GM12891 (cell line): ENCODE measurements around the gene HSD17B8.

Source experiments
- DNase-seq: peaks from one replicate; pipeline ENCODE4 v3.0.0; 2011; ENCODE audit warnings: low spot score; ENCODE audit not compliant: insufficient read length
- FAIRE-seq: peaks from 2 replicates; lab custom pipeline; 2011; peaks lifted over from hg19 to GRCh38; lab: Jason Lieb, UNC
- PAX5 ChIP-seq: IDR thresholded peaks from 2 replicates; pipeline ENCODE4 v1.6.1; 2011; ENCODE audit warnings: low read length, moderate library complexity, mild to moderate bottlenecking; ENCODE audit not compliant: insufficient read depth, severe bottlenecking
- POLR2A ChIP-seq: IDR thresholded peaks from 2 replicates; pipeline ENCODE4 v1.6.1; 2011; ENCODE audit warnings: low read depth, low read length, control low read depth
- POLR2AphosphoS5 ChIP-seq: IDR thresholded peaks from 2 replicates; pipeline ENCODE4 v1.6.1; 2011; ENCODE audit warnings: low read depth, low read length, control low read depth
- POU2F2 ChIP-seq: IDR thresholded peaks from 2 replicates; pipeline ENCODE4 v1.6.1; 2011; ENCODE audit warnings: low read depth, mild to moderate bottlenecking, control low read depth, low read length, moderate library complexity
- SPI1 ChIP-seq: IDR thresholded peaks from 2 replicates; pipeline ENCODE4 v1.6.1; 2011; ENCODE audit warnings: low read depth, low read length, control low read depth
- TAF1 ChIP-seq: IDR thresholded peaks from 2 replicates; pipeline ENCODE4 v1.6.1; 2011; ENCODE audit warnings: low read depth, low read length, control low read depth

HSD17B8 gene

DNA sequence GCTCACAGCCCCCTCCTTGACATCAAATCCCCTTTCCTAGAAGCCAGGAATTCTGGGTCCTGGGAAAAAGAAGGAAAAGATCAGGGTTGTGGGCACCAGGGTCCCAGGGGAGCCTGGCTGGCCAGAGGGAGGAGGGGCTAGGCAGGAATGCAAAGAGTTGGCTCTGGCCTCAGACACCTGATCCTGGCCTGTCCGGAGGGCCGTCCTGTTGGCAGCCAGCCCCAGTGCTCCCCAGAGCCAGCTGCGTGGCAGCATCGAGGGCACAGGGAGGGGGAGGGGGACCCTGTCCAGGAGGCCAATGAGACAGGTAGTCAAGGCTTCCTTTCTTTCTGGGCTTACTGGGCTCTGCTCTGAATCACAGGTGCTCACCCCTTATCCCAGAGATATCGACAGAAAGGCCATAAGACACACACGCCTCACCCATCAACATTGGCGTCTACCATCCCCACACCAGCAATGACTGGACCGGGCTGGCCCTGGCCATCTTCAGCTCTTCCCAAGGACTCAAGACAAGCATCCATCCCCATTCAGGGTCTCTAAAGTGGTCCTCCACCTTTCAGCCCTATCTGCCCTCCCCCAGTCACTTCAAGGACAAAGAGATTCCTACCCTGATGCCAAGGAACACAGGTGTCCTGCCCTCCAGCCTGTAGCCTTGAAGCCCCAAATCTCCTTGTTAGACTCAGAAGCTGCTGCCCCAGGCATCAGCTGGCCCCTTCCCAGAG lies 12.9 kb upstream of the HSD17B8 start:
- DNase-seq, result no peak
- no peak for FAIRE-seq
- no peak for TF ChIP-seq POLR2A
- TF ChIP-seq SPI1, result no peak
- TF ChIP-seq POLR2AphosphoS5, result no peak
- TF ChIP-seq TAF1, result no peak
- no peak for TF ChIP-seq PAX5
- TF ChIP-seq POU2F2, result no peak

DNA sequence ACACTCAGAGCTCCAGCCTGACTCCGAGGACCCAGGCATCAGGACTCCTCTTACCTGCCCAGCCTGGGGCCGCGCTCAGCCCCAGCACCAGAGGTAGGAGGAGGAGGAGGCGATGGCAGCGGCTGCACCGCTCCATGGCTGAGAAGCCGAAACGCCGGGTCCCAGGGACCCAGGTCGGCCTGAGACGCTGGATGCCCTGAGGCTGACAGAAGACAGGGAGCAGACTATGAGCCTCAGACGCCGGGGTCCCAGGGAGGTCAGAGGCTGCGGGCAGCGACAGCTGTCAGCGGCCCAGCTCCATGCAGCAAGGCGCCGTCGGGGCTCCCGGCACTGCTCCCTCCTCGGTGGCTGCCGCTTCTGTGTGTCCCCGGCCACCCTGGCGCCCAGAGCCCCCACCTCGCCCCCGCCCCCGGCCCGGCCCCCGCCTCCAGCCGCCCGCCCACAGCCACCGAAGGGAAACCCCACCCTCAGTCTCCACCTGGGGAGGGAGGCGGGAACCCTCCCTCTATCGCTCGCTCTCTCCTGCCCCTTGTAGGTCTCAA lies 12.3 kb upstream of the HSD17B8 start, which contains the start of gene COL11A2:
Gene COL11A2, minus strand, starts transcription at position 363 of the 542 bp plus-strand sequence. Its CDS starts 227 bp downstream, at position 136.
- FAIRE-seq (peak; percentile 54), DNase-seq (no peak)
- TF ChIP-seq PAX5 (no peak), TAF1 (no peak), POU2F2 (no peak), POLR2AphosphoS5 (no peak), SPI1 (no peak), POLR2A (no peak)

DNA sequence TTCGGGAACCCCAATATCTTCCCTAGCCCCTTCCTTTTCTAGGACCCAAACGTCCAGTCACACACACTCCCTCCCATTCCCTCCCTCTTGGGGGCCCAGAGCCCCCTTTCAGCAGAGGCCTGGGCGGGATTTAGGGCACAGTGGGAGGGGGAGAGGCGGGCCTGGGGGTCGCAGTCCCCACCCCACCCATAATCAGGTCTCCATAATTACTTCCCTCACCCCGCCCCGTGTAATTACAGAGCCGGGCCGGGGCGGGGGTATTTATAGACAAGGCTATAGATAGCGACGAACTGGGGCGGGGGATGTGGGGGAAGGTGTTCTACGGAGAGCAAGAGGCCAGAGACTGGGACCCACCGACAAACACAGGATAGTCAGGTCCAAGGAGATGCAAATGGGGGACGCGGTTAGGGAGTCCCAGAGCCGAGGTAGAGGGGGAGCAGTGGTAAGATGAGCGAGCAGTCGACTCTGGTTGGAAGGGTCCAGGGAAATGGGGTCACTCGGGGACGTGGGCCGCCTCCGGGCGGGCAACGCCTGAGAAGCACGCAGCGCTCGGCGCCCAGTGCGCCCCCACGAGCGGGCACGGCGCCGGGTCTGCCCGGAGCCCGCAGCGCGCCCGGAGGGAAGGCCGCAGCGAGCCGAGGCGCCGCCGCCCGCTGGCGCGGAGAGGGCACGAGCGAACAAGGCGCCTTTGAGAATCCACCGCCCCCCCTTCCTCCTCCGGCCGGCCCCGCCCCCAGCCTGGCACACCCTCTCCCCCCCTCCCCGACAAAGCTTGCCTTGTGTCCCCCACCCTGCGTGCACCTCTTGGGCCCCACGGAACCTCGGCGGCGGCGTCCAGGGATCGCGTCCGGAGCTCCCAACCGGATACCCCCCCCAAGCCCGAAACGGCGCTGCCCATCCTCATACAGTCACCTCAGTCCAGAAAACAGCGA lies 11.5 kb upstream of the HSD17B8 start:
- TF ChIP-seq SPI1, result no peak
- no peak for TF ChIP-seq POU2F2
- no peak for DNase-seq
- peak; percentile 47 for FAIRE-seq

DNA sequence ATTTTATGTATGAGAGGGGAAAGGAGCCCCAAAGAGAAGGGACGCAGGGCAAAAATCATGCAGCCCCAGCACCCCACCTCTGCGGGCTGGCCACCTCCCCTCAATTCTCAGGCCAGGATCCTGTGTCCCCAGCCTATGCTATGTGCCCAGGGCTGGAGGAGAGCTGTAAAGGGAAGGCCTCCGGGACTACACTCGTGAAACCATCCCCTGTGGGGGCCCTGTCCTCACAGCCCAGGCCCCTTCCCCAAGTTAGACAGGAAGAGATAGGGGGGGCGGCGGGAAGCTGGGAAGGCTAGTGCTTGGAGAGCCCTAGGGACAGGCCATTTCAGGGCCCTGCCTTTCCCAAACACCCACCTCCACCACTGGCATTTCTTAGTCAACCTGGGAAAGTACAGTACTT lies 10.8 kb upstream of the HSD17B8 start:
- DNase-seq, result no peak
- no peak for FAIRE-seq
- no peak for TF ChIP-seq TAF1
- TF ChIP-seq POLR2AphosphoS5, result no peak
- no peak for TF ChIP-seq SPI1
- no peak for TF ChIP-seq PAX5
- no peak for TF ChIP-seq POLR2A
- no peak for TF ChIP-seq POU2F2

DNA sequence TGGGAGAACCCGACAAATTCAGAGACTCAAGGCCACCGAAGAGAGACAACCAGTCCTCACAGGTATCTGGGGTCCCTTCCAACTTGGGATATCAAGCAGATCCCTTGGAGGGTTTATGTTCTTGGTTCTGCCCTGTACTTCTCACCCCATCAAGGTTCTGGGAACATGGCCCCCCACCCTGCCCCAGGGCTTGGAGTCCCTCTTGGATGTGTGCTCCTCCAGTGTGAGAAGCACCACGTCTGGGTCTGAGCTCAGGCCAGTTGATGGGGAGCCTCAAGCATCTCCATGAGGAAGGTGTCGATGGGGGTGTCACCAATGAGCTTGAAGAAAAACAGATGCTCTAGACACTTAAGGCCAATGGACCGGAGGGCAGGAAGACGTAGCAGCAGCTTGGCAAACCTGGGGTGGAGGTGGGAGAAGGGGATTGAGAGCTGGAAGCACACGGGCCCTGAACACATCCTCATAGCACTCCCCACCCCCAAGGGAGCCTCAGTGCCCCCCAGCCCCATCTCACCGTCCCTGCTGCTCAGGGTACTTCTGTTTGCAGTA lies 9.9 kb upstream of the HSD17B8 start:
- TF ChIP-seq TAF1 (no peak), POU2F2 (no peak), POLR2AphosphoS5 (no peak), SPI1 (no peak), POLR2A (no peak), PAX5 (no peak)
- FAIRE-seq, result no peak

DNA sequence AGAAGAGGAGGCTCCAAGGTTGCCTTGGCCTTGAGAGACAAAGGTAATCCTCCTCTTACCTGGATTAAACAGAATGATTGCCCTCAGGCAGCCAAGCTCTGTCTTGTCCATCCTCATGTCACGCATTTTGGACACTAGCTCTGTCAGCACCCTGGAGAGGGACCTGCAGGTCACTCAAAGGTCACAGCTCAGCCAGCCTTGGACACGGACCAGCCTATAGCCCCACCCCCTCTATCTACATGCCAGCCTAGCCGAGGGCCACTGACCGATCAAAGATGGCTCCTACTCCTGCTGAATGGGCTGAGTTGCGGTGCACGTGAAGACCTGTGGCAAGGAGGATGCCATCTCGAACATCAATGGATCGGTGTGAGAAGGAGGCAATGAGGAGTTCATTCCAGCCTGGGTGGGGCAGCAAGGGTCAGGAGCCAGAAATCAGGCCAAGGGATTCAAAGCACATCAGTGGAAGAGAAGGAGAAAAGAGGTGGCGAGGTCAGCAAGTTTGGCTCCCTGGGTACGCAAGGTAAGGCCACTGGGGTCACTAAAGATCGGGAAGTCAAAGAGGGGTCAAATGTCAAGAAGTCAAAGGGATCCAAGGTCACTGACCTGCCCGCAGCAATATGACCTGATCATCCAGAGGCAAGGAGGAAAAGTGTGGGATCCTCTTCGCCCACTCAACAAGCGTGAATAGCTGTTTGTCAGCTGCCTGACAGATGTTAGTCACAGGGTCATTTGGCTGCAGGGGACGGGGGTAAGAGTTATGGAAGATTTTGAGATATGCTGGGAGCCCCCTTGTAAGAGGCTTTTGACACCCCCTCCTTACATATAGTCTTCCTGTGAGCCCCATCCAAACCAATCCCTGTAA lies 8.9 kb upstream of the HSD17B8 start:
- TF ChIP-seq POLR2A (no peak), SPI1 (no peak), TAF1 (no peak), PAX5 (no peak), POLR2AphosphoS5 (no peak), POU2F2 (no peak)
- FAIRE-seq, result no peak
- no peak for DNase-seq

More for the DNA sequence above, 9.9 kb upstream of the HSD17B8 start:
- DNase-seq, result no peak

DNA sequence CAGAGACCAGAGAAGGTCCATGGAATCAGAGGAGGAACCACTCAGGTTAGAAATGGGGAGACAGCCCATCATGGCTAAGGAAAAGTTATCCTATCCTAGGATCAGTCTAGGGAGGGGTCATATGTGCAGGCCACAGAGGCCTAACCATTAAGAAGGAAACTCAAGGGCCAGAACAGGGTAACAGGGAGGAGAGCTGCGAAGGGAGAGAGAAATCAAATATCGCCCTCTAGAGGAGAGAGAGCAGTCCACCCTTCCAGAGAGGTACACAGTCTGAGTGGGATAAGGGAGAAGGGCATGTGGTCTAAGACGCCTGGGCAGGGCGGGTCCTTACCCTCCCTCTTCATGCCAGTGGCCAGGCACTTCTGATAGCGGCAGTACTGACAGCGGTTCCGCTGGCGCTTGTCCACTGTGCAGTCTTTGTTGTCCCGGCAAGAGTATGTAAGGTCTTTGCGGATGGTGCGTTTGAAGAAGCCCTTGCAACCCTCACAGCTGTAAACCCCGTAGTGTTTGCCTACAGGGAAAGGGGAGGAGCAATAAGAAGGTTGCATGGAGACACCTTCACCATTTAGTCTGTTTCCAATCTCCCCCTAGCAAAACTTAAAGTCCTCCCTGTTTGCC lies 6.9 kb upstream of the HSD17B8 start:
- FAIRE-seq, result peak; percentile 45
- TF ChIP-seq SPI1 (no peak), TAF1 (no peak), POU2F2 (no peak), PAX5 (no peak), POLR2AphosphoS5 (no peak), POLR2A (no peak)

DNA sequence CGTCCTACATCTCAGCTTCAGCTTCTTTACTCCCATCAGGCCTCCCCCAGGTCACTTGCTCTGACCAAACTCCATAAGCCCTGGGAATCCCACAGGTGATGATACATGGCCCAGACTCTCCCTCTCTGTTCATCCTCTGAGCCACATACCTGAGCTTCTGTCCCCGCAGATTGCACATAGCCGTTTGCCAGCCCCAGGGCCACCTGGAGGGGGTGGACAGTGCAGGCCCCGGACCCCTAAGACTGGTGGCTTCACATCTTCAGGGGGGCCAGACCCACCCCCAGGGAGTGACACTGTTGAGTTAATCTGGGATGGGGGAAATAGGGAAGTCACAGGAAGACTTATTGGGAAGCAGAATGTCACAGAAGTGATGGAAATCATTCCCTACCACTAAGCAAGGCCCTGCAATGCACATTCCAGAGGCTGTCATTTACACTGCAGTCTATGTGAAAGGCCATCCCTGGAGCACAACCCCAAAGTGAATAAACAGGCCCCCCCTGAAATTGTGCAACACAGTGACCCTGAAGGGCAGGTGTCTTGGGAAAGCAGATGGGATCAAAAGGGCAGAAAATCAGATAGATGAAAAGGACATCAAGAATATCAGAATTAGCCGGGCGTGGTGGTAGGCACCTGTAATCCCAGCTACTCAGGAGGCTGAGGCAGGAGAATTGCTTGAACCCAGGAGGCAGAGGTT lies 6.1 kb upstream of the HSD17B8 start:
- TF ChIP-seq TAF1 (no peak), POU2F2 (no peak), PAX5 (no peak), SPI1 (no peak), POLR2AphosphoS5 (no peak), POLR2A (no peak)
- FAIRE-seq (no peak), DNase-seq (no peak)

More for the DNA sequence above, 6.9 kb upstream of the HSD17B8 start:
- DNase-seq, result peak; percentile 66
